Ovary (tissue), 9 donors: ENCODE results near the gene PNPLA3. TPM values are rescaled to one million over a fixed set of nuclear protein-coding genes. Genes with fewer than 3 reads are reported as not detected.

Source experiments
- DNase-seq, 5 donors: peaks; one replicate each; pipeline ENCODE4 v3.0.0-alpha.2; 2019 to 2020
- H3K27ac ChIP-seq, 2 donors: fragments of 200-600 bp; one replicate each; pipeline versions ENCODE4 v1.5.1 to v1.8.0; 2019 to 2022
- H3K27me3 ChIP-seq: fragments of 200-600 bp; one replicate; pipeline ENCODE4 v1.8.0; 2022
- H3K36me3 ChIP-seq: fragments of 200-600 bp; sonication (generic); one replicate; pipeline ENCODE4 v1.5.1; 2019
- H3K4me1 ChIP-seq: one replicate; pipeline ENCODE4 v1.8.1; 2013; ENCODE audit warnings: mild to moderate bottlenecking, moderate library complexity; ENCODE audit not compliant: insufficient read depth
- H3K4me3 ChIP-seq: fragments of 200-600 bp; sonication (generic); one replicate; pipeline ENCODE4 v1.5.1; 2017
- H3K9me3 ChIP-seq, 2 donors: fragments of 200-600 bp in 1 of 2; sonication (generic) in 1 of 2; one replicate each; pipeline versions ENCODE4 v1.5.1 to v1.8.1; 2013 to 2019; ENCODE audit warnings: mild to moderate bottlenecking in 1 of 2, moderate library complexity in 1 of 2
- EP300 ChIP-seq: sonication (generic); formaldehyde crosslinking; IDR thresholded peaks from one replicate; pipeline ENCODE4 v1.6.1; 2017; ENCODE audit warnings: antibody characterized with exemption
- POLR2A ChIP-seq: fragments of 450-650 bp; IDR thresholded peaks from one replicate; pipeline ENCODE4 v1.6.1; 2017; ENCODE audit warnings: antibody characterized with exemption, mild to moderate bottlenecking, moderate library complexity
- WGBS, 3 donors: extraction: QIAGEN DNeasy Blood & Tissue Kit in 1 of 3; methylation state at CpG; one replicate each; pipeline versions ENCODE4 v1.1.5 to v1.1.7; 2013 to 2017; 5-methylcytosine and 5-hydroxymethylcytosine counted together
- intact Hi-C, 4 donors: fragments of 100-400 bp; cut with DNase I; formaldehyde crosslinking; loops; one replicate each; pipeline versions ENCODE4 v1.11.0 to v1.15.1; 2022 to 2023
- polyA plus RNA-seq, 2 donors: library from polyadenylated mRNA; stranded (reverse); fragments of 200-250 nt in 1 of 2; fragments of 350-450 nt in 1 of 2; fragmentation: Illumina TruSeq in 1 of 2; extraction: RNeasy Lipid Tissue Mini Kit (QIAGEN cat#74804) in 1 of 2; gene quantifications; one replicate each; pipeline ENCODE4 v1.2.3, GENCODE V29; 2013 to 2014
- total RNA-seq, 7 donors: library from RNA; depleted of rRNA in 2 of 7; stranded (reverse); fragments of >200 nt in 2 of 7; fragmentation: NEBNext Ultra II Directional in 3 of 7; extraction: Animal tissue kit (Norgen Biotek cat#: 25700) in 3 of 7; gene quantifications; one replicate each; pipeline versions ENCODE4 v1.1.0 to v1.2.4, GENCODE V29; 2016 to 2023
- TF ChIP-seq, protein P1 (sequence below), 3 donors: fragments of 450-650 bp in 2 of 3; fragments of 200-600 bp in 1 of 3; IDR thresholded peaks; one replicate each; pipeline versions ENCODE4 v1.5.1 to v1.8.0; 2016 to 2022; ENCODE audit warnings: antibody characterized with exemption in 3 of 3, mild to moderate bottlenecking in 1 of 3
- donor health status: DM: no; HTN: no; CAD: no; lungs with moderate emphysema.
- donor health status: DM: no; HTN: no; CAD: no.
- donor health status: Bipolar disorder and iron deficiency.
- donor health status: DM: yes; HTN: yes; CAD: no.
- donor health status: DM: no; HTN: no; CAD: no.
- donor health status: DM: yes; HTN: yes; CAD: no.

PNPLA3 gene
- total and polyA plus RNA-seq, 9 donors, result 0.31 to 8.0 (median 1.3) TPM

GRCh38 chr22:43917521-43917920 lies 6.1 kb upstream of the PNPLA3 start:
- Histone ChIP-seq H3K9me3 (no peaks in the 10 kb centered on the region), H3K36me3 (no peaks in the 10 kb centered on the region), H3K27ac (no peak overlapping the region), H3K4me3 (no peak overlapping the region), H3K27me3 (no peaks in the 10 kb centered on the region), H3K4me1 (no peaks in the 10 kb centered on the region)
- intact Hi-C loops, result no loop called here
- no peak for DNase-seq
- TF ChIP-seq POLR2A (no peak), EP300 (no peak)
- TF ChIP-seq, protein P1, sequence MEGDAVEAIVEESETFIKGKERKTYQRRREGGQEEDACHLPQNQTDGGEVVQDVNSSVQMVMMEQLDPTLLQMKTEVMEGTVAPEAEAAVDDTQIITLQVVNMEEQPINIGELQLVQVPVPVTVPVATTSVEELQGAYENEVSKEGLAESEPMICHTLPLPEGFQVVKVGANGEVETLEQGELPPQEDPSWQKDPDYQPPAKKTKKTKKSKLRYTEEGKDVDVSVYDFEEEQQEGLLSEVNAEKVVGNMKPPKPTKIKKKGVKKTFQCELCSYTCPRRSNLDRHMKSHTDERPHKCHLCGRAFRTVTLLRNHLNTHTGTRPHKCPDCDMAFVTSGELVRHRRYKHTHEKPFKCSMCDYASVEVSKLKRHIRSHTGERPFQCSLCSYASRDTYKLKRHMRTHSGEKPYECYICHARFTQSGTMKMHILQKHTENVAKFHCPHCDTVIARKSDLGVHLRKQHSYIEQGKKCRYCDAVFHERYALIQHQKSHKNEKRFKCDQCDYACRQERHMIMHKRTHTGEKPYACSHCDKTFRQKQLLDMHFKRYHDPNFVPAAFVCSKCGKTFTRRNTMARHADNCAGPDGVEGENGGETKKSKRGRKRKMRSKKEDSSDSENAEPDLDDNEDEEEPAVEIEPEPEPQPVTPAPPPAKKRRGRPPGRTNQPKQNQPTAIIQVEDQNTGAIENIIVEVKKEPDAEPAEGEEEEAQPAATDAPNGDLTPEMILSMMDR (IDR thresholded peaks at IDR 0.05), result no peak
- WGBS, 3 donors, result 71 to 81% (median 75%) methylated on average over 6 of the region's 6 CpGs

- Histone ChIP-seq H3K36me3 (no peaks in the 10 kb centered on the region), H3K4me1 (peaks cover 2% of the 10 kb centered on the region), H3K27me3 (no peaks in the 10 kb centered on the region), H3K27ac (no peak overlapping the region), H3K9me3 (no peaks in the 10 kb centered on the region), H3K4me3 (no peak overlapping the region)
- TF ChIP-seq POLR2A (no peak), EP300 (no peak)
- TF ChIP-seq, protein P1 (IDR thresholded peaks at IDR 0.05), result no peak
- intact Hi-C loops, result no loop called here
- WGBS, 3 donors, result 65 to 68% (median 68%) methylated on average over 16 of the region's 16 CpGs
- no peak for DNase-seq
These were observed 4.3 kb upstream of the PNPLA3 start for GRCh38 chr22:43919106-43919973.

DNA sequence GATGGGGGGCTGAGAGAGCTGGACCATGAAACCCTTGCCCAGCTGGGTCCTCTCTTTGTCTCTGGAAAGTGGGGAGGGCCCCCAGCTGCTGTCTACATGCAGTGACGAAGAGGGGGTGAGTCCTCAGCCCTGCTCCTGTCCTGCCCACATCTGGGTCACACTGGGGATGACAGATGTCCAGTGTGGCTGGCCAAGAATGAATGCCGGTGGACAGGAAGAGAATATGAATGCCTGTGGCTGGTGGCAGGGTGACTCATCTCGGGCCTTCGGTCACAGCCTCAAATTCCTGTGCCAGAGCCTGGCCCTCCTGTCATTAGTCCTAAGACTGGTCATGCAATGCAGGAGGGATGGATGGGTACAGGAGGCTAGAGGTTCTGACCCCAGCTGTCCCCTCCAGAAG lies 2.2 kb upstream of the PNPLA3 start:
- WGBS, 3 donors, result 53 to 62% (median 55%) methylated on average over 2 to 4 of the region's 4 CpGs
- Histone ChIP-seq H3K36me3 (no peaks in the 10 kb centered on the region), H3K27me3 (no peaks in the 10 kb centered on the region), H3K9me3 (no peaks in the 10 kb centered on the region), H3K4me3 (no peak overlapping the region), H3K4me1 (peaks cover 2% of the 10 kb centered on the region), H3K27ac (no peak overlapping the region)
- intact Hi-C loops, result no loop called here
- DNase-seq, result no peak
- no peak for TF ChIP-seq EP300
- TF ChIP-seq, protein P1 (IDR thresholded peaks at IDR 0.05), result no peak
- TF ChIP-seq POLR2A, result no peak

- Histone ChIP-seq H3K4me1 (peaks cover 2% of the 10 kb centered on the region), H3K27me3 (no peaks in the 10 kb centered on the region), H3K27ac (no peak overlapping the region), H3K4me3 (no peak overlapping the region), H3K9me3 (no peaks in the 10 kb centered on the region), H3K36me3 (no peaks in the 10 kb centered on the region)
- 57 to 82% (median 65%) methylated on average over 3 of the region's 3 CpGs for WGBS, 3 donors
- intact Hi-C loops, result no loop called here
- TF ChIP-seq, protein P1 (IDR thresholded peaks at IDR 0.05), result no peak
- TF ChIP-seq POLR2A (no peak), EP300 (no peak)
- no peak for DNase-seq
These were observed 1.5 kb upstream of the PNPLA3 start for GRCh38 chr22:43922123-43922522.
